OCI-M1 (cell line): ENCODE results near the gene EVA1C.
"Not testable (repeated sequence)": the region's sequence is repeated elsewhere in the genome, so short reads cannot be mapped to it uniquely, and the experiment has no call there.

Experiments
- DNase-seq: peaks from one replicate; lab custom pipeline; 2025; lab: John Stamatoyannopoulos, UW

EVA1C gene

GRCh38 chr21:32390537-32391224 lies 21.8 kb upstream of the EVA1C start:
- DNase-seq: not testable (repeated sequence)

- DNase-seq: no peak
Observed at GRCh38 chr21:32391755-32392154, 20.8 kb upstream of the EVA1C start.

GRCh38 chr21:32392299-32392879 lies 20.1 kb upstream of the EVA1C start:
- peak; percentile 34 for DNase-seq

GRCh38 chr21:32392880-32393676 lies 19.4 kb upstream of the EVA1C start, which contains the start of gene URB1:
TSS of gene URB1 (minus strand) at chr21:32393012. CDS start at chr21:32392910, 102 bp downstream.
- DNase-seq: peak; percentile 95

GRCh38 chr21:32393677-32394001 lies 18.9 kb upstream of the EVA1C start:
- no peak for DNase-seq

GRCh38 chr21:32403201-32403777 lies 9.2 kb upstream of the EVA1C start:
- DNase-seq: peak; percentile 83

GRCh38 chr21:32406405-32406804 lies 6.1 kb upstream of the EVA1C start:
- DNase-seq: no peak

- DNase-seq: no peak
Observed at GRCh38 chr21:32410291-32410690, 2.2 kb upstream of the EVA1C start.

GRCh38 chr21:32410916-32411315 lies 1.6 kb upstream of the EVA1C start:
- DNase-seq: no peak

- DNase-seq: no peak
Observed at GRCh38 chr21:32411350-32412161, 950 bp upstream of the EVA1C start.

GRCh38 chr21:32413015-32413504 lies 554 bp downstream of the EVA1C start:
- no peak for DNase-seq

- DNase-seq: no peak
Observed at GRCh38 chr21:32413697-32414578, 1.4 kb downstream of the EVA1C start.

- DNase-seq: peak; percentile 16
Observed at GRCh38 chr21:32414579-32415358, 2.3 kb downstream of the EVA1C start.

GRCh38 chr21:32415451-32416398 lies 3.2 kb downstream of the EVA1C start:
- no peak for DNase-seq

- DNase-seq: no peak
Observed at GRCh38 chr21:32418146-32418545, 5.6 kb downstream of the EVA1C start.

- DNase-seq: no peak
Observed at GRCh38 chr21:32422064-32422463, 9.6 kb downstream of the EVA1C start.

GRCh38 chr21:32423320-32424190 lies 11.0 kb downstream of the EVA1C start:
- DNase-seq: no peak

GRCh38 chr21:32424191-32424535 lies 11.7 kb downstream of the EVA1C start:
- DNase-seq: no peak
